GM18951 (cell line): ENCODE results near the gene TRIM14.

Experiments
- POLR2A ChIP-seq: IDR thresholded peaks from 4 replicates; pipeline ENCODE4 v1.6.1; 2011; ENCODE audit warnings: mild to moderate bottlenecking; ENCODE audit not compliant: insufficient read length, insufficient read depth; ENCODE audit errors: extremely low read depth
- in situ Hi-C: fragments of 300-500 bp; cut with MboI; formaldehyde crosslinking; loops from one replicate; pipeline ENCODE4 v1.12.0; 2022; ENCODE audit warnings: low sequenced_read_pairs, mixed read lengths, inconsistent platforms; ENCODE audit not compliant: unreplicated experiment

Gene TRIM14, protein sequence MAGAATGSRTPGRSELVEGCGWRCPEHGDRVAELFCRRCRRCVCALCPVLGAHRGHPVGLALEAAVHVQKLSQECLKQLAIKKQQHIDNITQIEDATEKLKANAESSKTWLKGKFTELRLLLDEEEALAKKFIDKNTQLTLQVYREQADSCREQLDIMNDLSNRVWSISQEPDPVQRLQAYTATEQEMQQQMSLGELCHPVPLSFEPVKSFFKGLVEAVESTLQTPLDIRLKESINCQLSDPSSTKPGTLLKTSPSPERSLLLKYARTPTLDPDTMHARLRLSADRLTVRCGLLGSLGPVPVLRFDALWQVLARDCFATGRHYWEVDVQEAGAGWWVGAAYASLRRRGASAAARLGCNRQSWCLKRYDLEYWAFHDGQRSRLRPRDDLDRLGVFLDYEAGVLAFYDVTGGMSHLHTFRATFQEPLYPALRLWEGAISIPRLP

GRCh38 chr9:98118640-98119601 is at the start of gene TRIM14:
Gene TRIM14 (minus strand): TSS chr9:98119222. CDS start chr9:98119188, 34 bp downstream.
- peak; percentile 68 for TF ChIP-seq POLR2A
- in situ Hi-C loops = no loop called here

DNA sequence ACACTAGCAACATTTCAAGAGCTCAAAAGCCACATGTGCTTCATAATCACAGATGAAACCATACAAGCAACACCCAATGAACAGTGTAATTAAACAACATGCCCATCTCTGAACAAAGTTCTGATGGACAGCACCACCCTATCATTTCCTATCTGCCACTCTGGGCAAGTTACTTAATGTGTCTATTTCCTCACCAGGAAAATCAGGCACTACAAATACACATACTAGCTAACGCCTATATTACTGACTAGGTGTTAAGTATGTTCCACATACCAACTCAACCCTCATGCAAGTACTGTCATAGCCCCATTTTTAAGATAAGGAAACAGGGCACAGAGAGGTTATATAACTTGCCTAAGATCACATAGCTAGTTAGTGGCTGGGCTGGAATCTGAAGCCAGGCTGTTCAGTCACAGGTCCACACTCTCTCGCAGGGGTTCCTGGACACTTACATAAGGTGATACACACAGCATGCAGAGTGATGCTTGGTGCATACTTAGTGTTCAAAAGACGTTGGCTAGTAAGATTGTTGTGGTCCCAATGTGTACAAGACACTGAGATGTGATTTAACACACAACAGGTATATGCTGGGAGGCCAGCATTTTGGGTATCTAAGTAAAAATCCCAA is 49.2 kb upstream of the TRIM14 start:
- TF ChIP-seq POLR2A = no peak
- in situ Hi-C loops = no loop called here

GRCh38 chr9:98164912-98165311 is 45.9 kb upstream of the TRIM14 start:
- TF ChIP-seq POLR2A = no peak
- in situ Hi-C loops = no loop called here

DNA sequence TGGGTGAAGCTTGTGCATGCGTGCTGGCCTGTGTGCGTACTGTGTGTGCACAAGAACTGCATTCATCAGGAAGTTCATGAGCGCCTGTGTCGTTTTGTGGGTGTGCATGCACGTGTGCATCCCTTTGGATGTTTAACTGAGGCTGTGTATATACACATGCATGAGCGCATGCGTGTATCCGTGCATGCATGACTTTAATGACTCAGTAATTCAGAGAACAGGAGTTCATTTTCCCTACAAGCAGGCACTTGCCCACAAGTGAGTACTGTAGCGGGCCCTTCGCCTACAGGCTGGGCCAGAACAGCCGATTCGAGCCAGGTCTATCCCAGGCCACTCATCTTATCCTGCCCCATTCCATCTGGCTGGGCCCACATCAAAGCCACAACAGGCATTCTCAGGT is 43.6 kb upstream of the TRIM14 start:
- no peak for TF ChIP-seq POLR2A
- in situ Hi-C loops = no loop called here

DNA sequence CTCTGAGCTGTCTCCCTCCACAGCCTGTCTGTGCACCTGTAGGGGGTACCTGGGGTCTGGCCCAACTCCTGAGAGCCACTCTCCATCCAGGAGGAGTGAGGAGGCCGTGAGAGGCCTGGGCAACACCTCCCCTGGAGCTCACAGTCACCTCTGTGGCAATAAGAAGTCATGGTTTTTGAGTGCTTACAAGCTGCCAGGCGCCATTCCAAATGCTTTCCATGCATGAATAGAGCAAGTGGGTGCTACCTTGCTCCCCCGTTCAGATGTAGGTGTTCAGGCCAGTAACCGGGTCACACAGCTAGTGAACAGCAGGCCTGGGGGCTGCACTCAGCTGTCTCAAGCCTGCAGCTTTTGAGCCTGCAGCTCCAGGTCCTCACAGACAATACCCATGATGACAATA is 42.8 kb upstream of the TRIM14 start:
- no peak for TF ChIP-seq POLR2A
- in situ Hi-C loops = no loop called here

GRCh38 chr9:98159790-98160189 is 40.8 kb upstream of the TRIM14 start:
- no peak for TF ChIP-seq POLR2A
- in situ Hi-C loops = no loop called here

DNA sequence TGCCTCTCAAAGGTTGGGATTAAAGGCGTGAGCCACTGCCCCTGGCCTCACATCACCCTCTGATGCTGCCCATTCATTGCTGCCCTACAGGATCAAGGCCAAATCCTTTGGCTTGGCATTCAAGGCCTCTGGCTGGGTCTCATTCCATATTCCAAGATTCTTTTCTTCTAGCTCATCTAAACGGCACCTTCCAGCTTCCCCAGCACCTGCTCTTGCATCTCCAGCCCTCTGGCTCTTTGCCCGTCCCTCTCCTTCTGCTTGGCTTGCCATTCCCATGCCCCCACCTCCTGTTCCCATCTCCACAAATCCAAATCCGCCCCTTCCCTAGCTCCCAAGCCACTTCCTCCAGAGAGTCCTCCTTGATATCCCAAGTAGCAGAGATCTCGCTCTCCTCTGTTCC is 40.3 kb upstream of the TRIM14 start:
- TF ChIP-seq POLR2A = no peak
- in situ Hi-C loops = no loop called here

DNA sequence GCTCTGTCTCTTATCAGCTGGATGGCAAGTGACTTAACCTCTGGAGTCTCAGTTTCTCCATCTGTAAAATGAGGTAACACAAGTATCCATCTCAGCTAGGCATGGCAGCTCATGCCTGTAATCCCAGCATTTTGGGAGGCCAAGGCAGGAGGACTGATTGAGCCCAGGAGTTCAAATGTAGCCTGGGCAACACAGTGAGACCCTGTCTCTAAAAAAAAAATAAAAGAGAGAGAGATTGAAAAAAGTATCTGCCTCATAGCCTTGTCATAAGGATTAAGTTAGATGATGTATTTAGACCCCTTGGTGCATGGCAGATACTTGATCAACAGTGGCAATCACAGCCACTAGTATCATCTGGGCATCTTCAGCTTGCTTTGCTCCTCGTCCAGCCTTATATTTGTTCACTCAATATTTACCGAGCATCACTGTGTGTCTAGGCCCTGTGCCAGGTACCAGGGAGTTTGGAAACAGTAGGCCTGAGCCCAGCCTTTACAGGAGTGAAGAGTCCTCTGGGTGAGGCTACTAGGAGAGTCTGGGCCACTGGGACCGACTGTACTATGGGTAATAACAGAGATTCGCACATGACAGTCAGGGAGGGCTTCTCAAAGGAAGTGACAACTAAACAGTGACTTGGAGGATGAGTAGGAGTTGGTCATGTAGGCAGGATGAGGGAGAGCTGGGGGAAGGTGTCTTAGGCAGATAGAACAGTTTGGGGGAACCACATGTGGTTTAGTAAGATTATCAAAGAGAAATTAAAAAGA is 39.2 kb upstream of the TRIM14 start:
- in situ Hi-C loops = no loop called here
- no peak for TF ChIP-seq POLR2A

DNA sequence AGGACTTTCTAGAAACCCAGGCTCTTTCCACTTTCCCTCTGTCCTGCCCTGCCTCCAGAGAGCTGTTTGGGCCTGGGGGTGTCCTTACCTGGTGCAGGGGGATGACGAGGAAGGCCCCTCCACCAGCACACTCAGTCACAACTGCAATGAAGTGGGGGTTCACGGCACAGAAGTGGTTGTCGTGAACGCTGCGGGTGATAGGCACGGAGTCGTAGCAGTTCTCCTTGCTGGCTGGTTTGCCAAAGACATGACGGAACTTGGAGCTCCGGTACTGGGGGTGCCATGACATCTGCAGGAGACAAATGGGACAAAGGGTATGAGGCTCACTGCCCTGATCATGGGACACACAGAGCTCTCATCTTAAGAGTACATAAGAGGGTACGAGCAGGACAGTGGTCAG is 38.4 kb upstream of the TRIM14 start:
- in situ Hi-C loops = no loop called here
- TF ChIP-seq POLR2A = no peak

DNA sequence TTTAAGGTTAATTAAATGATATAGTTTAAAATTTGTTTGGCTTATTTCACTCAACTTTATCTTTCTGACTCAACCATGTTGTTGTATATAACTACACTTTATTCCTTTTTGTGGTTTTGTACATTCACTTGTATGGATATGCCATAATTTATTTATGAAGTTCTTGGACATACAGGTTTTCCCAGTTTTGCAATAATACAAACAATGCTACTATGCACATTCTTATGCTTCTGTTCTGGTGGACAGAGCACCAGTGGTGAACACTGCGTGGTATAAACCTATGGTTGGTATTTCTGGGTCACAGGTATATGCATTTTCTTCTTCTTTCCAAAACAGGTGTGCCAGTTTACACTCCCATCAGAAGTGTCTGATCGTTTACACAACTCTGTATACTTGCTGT is 35.7 kb upstream of the TRIM14 start:
- TF ChIP-seq POLR2A = no peak
- in situ Hi-C loops = no loop called here

DNA sequence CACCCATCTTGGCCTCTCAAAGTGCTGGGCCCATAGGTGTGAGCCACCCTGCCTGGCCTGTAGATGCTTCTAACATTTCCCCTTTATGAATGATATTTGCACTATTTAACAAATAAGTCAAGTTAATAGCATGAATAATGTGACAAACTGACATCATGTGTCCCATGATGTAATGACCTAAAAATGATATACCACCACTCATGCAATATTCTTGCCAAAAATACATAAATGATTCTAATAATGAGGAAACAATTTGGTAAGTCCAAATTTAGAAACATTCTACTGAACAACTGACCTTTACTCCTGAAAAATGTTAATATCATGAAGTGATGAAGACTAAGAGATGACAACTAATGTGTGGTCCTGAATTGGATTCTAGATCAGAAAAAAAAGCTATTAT is 33.5 kb upstream of the TRIM14 start:
- TF ChIP-seq POLR2A = no peak
- in situ Hi-C loops = no loop called here

DNA sequence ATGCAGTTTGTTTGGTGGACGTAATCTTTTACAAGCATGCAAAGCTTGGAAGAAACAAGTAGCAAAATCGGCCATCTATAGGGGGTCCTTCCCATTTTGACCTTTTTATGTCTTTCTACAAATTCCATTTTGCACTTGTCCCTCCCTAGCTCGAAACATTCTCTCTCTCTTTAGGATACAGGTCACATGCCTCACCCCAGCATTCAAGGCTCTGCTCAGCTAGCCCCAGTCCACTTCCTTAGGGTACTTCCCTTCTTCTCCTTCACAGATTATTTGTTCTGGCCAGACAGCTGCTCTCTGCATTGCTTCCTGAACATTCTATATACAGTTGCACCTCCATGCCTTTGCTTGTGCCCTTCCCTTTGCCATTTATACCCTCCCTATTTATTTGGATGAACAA is 31.7 kb upstream of the TRIM14 start:
- no peak for TF ChIP-seq POLR2A
- in situ Hi-C loops = no loop called here

GRCh38 chr9:98150164-98150563 is 31.1 kb upstream of the TRIM14 start:
- in situ Hi-C loops = no loop called here
- TF ChIP-seq POLR2A = no peak

GRCh38 chr9:98149422-98149821 is 30.4 kb upstream of the TRIM14 start:
- in situ Hi-C loops = no loop called here
- no peak for TF ChIP-seq POLR2A
